ENCODE results near the gene CCDC86.

- TF ChIP-seq, protein P1, sequence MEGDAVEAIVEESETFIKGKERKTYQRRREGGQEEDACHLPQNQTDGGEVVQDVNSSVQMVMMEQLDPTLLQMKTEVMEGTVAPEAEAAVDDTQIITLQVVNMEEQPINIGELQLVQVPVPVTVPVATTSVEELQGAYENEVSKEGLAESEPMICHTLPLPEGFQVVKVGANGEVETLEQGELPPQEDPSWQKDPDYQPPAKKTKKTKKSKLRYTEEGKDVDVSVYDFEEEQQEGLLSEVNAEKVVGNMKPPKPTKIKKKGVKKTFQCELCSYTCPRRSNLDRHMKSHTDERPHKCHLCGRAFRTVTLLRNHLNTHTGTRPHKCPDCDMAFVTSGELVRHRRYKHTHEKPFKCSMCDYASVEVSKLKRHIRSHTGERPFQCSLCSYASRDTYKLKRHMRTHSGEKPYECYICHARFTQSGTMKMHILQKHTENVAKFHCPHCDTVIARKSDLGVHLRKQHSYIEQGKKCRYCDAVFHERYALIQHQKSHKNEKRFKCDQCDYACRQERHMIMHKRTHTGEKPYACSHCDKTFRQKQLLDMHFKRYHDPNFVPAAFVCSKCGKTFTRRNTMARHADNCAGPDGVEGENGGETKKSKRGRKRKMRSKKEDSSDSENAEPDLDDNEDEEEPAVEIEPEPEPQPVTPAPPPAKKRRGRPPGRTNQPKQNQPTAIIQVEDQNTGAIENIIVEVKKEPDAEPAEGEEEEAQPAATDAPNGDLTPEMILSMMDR (conservative IDR thresholded peaks at IDR 0.05; ENCODE audit: low read depth, low read length): no peak
- TF ChIP-seq CEBPB (IDR thresholded peaks at IDR 0.05; ENCODE audit: low read depth, low read length): no peak
- TF ChIP-seq USF2 (IDR thresholded peaks at IDR 0.05; ENCODE audit: low read depth, low read length): no peak
- TF ChIP-seq RFX5 (IDR thresholded peaks at IDR 0.05; ENCODE audit: low read depth, low read length): no peak
- TF ChIP-seq RAD21 (IDR thresholded peaks at IDR 0.05; ENCODE audit: low read length): no peak
- TF ChIP-seq POLR2A (IDR thresholded peaks at IDR 0.05; ENCODE audit: low read depth, low read length): no peak
- TF ChIP-seq SMC3 (IDR thresholded peaks at IDR 0.05; ENCODE audit: low read depth, low read length): no peak
- no peak for TF ChIP-seq MXI1 (IDR thresholded peaks at IDR 0.05; ENCODE audit: borderline replicate concordance, low read depth, low read length)
Observed at GRCh38 chr11:60864856-60865513, 23.1 kb downstream of the CCDC86 start.

All from IMR-90 (cell line).